NCI-H2081 treated with DMSO at 0.1 percent for 48 hours (cell line): Measurements from ENCODE around the gene ZBTB49.
A peak's percentile ranks its signal among the peaks of the same experiment; 100 is the strongest.
"Not testable (repeated sequence)": the region's sequence is repeated elsewhere in the genome, so short reads cannot be mapped to it uniquely, and the experiment has no call there.

Experiments used
- DNase-seq: peaks from one replicate; lab custom pipeline; 2025; lab: John Stamatoyannopoulos, UW

Gene ZBTB49

DNA sequence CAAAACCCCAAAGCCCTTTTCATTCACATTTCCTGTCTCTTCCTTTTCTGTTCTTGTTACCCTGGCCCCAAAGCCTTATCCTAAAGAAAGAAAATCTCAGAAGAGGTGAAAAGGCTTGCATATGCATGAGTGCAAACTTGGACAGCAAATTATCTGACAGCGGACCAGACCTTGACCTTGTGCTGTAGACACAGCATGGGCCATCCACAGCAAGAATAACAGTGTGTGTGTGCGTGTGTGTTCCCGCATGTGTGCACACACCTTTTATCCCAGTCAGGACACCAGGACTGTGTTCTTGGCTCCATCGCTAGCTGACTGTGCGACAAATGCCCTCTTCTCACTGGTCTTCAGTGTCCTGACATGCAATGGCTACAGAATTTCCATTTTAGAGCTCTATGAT lies 35.3 kb downstream of the ZBTB49 start:
- no peak for DNase-seq

DNA sequence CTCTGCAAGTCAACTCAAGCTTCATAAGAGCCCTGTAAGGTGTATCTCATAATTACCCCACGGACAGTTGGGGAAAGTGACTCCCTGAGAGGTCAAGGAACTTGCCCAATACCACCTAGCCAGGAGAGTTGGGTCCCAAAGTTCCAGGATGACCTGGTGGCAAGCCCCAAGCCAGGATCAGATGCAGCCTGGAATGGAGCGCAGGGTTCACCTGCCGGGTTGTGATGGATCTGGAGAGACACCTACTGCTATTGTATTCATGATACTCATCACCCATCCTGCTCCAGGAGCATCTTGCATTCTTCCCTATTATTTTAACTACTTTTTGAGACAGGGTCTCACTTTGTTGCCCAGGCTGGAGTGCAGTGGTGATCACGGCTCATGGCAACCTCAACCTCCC lies 36.1 kb downstream of the ZBTB49 start:
- no peak for DNase-seq

DNA sequence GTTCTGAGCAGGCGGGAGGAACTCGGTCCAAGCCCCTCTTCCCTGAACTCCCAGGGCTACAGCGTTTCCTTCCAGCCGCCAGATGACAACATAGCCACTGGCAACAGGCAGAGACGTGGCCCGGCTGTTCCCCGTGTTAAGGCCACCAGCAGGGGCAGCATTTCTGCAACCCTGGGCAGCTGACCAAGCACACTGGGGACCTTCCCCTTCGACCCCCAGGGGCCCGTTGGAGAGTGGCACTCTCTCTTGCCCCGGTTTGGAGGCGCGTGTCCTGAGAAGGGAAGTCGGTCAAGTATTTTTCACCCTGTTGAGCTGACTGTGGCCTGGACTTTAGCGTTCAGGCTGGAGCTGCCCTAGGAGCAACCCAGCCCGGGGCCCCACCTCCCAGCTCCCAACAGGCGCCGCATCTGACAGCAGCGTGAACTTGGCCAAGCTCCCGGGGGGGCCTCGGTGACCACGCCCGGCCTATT lies 37.6 kb downstream of the ZBTB49 start:
- no peak for DNase-seq

DNA sequence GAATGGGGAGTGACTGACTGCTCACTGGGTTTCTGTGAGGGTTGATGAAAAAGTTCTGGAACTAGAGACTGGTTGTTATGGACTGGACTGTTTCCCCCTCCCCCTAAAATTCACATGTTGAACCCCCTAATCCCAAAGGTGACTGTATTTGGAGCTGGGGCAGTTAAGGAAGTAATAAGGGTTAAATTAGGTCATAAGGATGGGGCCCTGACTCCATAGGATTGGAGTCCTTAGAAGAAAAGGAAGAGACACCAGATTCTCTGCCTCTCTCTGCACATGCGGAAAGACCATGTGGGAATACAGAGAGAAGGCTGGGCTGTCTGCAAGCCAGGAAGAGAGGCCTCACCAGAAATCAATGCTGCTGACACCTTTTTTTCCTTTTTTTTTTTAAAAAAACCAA lies 38.2 kb downstream of the ZBTB49 start:
- DNase-seq, result no peak

DNA sequence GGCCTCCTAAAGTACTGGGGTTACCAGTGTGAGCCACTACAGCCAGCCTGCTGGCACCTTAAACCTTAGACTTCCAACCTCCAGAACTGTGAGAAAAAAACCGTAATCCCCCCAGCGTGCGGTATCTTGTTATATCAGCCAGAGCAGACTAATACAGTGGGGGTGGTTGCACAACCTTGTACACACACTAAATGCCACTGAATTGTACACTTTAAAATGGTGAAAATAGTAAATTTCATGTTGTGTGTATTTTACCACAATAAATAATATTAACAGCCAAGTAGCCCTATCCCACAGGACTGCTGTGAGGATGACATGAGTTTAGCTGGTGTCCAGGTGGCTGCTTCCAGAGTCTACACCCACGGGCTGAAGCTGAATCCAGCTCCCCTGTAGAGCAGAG lies 38.8 kb downstream of the ZBTB49 start:
- no peak for DNase-seq

DNA sequence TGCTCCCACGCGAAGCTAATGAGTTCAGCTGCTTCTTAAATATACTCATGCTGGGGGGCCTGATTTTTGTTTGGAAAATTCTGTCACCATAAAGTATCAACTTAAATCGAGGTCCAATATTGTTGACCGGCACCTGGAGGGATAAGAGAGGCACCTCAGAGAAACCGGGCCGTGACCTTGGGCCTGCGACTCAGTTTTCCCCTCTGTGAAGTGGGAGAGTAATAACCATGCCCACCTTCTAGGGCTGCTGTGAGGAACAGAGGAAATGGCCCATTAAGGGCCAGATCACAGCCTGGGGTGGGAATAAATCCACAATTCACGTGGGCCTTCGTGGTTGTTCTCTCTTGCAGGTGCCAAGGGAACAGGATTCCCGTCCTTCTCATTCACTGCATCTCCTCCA lies 39.4 kb downstream of the ZBTB49 start:
- DNase-seq, result no peak

DNA sequence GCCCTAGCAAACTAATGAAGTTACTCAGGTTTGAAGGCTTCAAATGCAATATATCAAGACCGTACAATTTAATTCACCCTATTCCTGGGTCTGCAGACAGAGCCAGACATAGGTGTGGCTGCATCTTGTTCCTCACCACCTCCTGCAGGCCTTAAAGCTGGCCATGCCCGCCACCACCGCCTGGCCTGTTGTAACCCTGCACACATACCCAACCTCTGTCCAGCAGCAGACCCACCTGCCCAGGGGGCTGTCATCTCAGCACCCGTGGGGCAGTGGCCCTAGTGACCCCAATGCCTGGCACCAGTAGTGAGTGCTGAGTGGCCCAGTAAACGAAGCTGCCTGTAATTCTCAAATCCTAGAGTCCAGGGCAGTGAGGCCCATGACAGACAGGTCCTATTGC lies 40.7 kb downstream of the ZBTB49 start:
- no peak for DNase-seq

DNA sequence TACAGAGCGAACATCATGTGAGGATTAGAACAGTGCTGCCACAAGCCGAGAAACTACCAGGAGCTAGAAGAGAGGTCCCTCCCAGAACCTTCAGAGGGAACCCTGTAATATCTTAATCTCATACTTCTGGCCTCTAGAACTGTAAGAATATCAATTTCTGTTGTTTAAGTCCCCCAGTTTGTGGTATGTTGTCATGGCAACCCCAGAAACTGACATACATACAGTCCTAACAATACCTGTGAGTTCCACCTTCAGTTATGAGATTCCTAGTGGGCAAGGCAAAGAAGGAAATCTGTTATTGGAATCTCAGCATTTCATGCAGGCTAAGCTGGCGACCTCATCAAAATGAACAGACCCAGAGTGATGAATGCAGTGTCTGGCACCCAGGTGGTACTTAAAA lies 42.5 kb downstream of the ZBTB49 start:
- DNase-seq, result no peak

DNA sequence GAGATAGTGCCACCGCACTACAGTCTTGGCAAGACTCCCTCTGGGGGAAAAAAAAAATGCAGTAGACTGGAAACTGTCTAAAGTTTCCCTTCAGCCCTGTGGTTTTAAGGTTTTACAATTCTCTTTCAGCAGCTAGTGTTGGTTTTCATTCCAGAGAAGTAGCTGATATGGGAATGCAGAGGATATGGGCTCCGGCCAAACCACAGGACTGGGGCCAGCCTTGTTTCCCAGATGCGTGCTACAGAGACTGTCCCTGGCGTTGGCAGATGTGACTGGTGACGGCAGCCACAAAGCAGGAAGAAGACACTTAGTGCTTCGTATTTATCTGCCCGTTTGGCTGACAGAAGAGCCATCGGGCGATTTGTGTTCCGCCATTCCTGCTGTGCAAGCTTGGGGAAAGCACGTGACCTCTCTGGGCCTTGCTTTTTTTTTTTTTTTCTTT lies 43.2 kb downstream of the ZBTB49 start:
- no peak for DNase-seq

DNA sequence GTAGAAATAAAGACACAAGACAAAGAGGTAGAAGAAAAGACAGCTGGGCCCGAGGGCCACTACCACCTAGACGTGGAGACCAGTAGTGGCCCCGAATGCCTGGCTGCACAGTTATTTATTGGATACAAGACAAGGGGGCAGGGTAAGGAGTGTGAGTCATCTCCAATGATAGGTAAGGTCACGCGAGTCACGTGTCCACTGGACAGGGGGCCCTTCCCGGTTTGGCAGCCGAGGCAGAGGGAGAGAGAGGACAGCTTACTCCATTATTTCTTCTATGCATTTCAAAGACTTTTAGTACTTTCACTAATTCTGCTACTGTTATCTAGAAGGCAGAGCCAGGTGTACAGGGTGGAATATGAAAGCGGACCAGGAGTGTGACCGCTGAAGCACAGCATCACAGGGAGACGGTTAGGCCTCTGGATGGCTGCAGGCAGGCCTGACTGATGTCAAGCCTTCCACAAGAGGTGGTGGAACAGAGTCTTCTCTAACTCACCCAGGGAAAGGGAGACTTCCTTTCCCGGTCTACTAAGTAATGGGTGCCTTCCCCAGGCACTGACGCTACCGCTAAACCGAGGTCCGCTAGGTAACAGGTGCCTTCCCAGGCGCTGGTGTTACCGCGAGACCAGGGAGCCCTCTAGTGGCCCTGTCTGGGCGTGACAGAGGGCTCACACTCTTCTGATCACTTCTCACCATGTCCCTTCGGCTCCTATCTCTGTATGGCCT lies 44.9 kb downstream of the ZBTB49 start:
- DNase-seq, result no peak

DNA sequence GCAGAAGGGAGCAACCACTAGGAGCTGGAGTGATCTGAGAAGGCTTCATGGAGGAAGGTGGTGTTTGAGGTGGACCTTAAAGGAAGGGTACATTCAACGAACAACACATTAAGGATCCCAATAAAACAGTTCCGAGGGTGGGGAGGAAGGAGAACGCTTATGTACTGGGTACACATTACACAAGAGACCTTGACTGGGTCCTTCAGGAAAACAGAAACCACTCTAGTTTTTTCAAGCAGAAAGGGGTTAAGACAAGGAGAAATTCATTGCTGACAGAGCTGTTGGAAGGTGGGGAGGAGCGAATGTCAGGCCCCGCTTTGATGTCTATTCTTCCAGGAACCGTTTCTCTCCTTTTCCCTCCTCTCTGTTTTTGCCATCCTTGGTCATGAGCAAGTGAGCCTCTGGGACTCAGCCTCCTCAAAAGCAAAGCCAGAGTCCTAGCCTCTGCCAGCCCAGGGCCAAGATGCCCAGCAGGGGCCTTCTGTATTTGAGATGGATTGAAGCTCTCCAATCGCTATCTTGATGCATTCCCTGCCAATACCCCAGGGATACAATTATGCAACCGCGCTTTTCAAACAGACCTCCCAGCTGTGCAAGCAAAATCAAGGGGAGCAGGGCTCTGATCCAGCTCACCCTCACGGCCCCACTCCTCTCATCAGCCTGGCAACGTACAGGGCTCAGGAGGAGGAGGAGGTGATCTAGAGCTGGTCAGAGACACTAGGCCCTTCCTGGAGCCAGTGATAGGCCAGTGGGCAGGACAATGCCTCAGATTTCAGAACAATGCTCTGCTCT lies 48.4 kb downstream of the ZBTB49 start:
- DNase-seq, result peak; percentile 52

DNA sequence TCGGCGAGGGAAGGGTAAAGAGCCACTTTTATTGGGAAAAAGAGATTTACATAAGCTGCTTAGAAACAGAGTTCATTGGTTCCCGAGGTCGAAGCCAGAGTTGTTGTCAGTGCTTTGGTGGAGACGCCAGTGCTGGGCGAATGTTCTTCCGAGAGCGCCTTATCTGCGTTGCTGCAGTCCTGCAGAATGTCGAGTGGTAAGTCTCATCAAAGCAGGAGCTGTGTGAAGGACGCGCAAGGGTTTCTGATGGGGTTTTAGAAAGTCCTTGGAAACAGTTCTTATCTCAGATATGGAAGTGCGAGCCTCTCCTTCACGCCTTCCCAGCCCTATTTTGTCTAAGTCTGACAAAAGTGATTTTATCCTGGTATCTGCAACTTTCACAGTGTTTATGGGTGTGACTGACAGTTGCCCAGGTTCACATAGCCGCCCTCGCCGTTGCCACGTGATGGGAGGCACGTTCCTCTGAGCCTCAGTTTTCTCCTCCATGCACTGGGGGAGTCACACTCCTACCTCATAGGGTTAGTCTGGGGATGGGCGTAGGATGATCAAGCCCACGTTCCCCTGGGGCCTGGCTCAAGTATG lies 49.5 kb downstream of the ZBTB49 start:
- no peak for DNase-seq

DNA sequence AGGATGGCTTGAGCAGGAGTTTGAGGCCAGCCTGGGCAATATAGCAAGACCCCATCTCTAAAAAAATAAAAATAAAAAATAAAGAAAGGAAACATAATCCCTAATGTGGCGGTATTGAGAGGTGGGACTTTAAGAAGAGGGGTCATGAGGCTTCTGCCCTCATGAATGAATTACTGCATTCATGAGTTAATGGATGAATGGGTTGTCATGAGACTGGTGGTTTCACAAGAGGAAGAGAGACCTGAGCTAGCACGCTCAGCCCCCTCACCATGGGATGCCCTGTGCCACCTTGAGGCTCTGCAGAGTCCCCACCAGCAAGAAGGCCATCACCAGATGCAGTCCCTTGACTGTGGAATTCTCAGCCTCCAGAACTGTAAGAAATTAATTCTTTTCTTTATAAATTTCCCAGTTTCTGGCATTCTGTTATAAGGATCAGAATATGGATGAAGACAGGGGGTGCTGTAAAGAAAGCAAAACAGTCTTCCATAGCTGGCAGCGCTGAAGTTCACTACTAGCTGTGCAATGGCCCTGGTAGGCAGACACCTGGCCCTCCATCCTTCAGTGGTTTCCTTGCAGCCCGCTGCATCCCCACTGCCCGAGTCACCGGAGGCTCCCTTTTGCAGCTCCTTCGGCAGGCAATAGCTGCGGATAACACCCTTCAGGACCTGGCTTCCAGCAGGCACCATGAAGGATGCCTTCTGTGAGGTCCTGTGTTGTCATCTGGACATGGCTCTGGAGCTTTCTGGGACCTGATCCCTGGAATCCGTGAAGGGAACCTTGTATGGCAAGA lies 52.0 kb downstream of the ZBTB49 start:
- no peak for DNase-seq

DNA sequence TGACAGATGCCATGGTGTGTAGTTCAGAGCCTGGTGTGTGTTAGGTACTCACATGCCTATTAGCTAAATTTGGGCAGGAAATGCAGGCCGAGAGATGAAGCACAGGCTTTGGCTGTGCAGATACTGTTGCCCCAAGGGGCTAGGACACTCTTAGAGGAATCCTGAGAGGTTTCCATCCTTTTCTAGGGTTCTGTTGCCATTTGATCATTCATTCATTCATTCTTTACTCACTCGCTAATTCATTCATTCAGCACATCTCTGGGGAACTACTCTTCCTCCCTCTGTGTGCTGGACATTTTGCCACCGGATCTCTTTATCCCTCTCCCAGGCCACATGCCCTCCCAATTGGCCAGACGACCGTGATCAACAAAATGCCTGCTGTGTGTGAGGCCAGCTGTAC lies 53.0 kb downstream of the ZBTB49 start:
- DNase-seq, result no peak

DNA sequence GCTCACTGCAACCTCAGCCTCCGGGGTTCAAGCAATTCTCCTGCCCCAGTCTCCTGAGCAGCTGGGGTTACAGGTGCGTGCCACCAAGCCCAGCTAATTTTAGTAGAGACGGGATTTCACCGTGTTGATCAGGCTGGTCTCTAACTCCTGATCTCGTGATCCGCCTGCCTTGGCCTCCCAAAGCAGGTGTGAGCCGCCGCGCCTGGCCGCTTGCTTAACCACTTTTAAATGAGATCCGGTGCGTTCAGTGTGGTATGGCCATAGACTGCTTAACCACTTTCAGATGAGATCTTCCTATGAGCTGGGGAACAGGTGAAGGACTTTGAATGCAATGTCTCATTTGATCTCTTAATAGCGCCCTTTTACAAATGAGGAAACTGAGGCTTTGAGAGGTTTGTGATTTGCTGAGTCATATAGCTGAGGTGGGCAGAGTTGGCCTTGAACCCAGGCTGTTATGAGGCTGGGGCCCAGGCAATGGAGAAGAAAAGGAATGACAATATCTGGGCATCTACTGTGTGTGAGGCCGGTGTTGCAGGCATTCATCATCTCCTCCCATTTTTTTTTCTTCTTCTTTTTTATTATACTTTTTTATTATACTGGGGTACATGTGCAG lies 55.0 kb downstream of the ZBTB49 start:
- DNase-seq, result no peak

DNA sequence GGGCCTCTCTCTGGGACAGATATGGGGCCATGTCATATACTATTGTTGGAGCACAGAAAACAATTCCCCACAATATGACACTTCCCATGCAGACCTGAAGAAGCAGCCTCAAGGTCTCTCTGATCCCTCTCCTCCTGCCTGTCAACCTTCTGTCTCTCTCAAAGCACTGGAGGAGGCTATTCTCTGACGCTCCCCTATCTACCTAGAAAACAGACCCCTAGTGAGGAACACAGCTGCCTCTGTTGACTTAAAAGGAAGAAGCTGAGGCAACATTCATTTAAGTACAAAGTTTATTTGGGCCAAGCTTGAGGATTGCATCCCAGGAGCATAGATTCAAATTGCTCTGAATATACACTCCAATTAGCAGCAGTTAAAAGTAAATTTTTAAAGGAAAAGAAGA lies 57.5 kb downstream of the ZBTB49 start:
- DNase-seq, result no peak

DNA sequence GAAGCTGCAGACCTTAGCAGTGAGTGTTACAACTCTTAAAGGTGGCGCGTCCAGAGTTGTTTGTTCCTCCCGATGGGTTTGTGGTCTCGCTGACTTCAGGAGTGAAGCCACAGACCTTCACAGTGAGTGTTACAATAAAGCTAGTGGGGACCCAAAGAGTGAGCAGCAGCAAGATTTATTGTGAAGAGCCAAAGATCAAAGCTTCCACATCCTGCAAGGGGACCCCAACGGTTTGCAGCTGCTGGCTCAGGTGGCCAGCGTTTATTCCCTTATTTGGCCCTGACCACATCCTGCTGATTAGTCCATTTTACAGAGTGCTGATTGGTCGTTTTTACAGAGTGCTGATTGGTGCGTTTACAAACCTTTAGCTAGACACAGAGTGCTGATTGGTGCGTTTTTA lies 58.5 kb downstream of the ZBTB49 start:
- not testable (repeated sequence) for DNase-seq

DNA sequence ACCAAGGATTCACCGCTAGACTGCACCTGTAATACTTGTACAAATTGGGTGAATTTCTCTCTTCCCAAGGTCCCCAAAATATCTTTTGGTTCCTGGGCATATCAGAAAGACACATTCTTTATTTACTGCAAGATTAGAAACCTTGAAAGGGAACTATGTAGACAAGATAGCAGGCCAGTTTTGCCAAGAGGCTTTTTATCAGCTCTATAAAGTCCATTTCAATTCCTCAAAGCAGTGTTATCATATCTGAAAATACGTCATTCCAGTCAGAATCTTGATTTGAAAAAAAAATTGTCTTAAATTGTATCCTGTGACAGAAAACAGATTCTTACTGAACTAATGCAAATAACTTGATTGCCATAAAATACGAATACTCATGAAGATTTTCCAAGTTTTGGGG lies 59.8 kb downstream of the ZBTB49 start:
- no peak for DNase-seq

DNA sequence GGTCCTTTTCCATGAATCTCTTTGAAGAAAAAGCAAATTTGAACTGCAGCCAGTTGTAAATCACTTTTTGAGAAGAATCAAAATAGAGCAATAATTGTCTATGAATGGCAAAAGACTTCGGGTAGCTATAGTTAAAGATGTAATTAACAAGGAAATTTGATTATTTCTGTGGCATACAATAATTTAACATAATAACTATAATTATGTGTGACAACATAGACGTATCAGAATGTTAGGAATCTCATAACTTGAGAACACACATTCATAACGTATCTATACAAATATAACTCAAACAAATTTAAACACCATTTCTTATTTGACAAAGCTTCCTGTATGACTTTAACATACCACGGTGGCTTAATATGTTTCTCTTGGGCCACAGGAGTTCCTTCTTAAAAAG lies 60.9 kb downstream of the ZBTB49 start:
- no peak for DNase-seq

DNA sequence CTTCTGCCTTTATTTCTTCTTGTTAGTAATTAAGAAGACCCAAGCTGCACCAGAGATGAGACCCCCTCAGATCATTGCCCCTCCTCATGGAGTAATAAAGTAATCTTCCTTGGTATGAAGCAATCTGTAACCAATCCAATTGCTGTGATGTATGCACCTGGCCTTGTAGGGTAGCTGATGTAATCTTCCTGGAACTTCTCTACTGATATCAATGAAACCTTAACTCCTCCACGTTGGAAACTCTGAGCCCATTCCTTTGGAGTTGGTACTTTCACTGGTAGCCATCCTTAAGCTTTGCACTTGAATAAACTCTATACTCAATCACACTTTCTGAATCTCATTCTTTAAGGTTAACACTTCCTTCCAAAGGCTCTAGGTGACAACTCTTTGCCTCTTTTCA lies 65.3 kb downstream of the ZBTB49 start:
- no peak for DNase-seq

DNA sequence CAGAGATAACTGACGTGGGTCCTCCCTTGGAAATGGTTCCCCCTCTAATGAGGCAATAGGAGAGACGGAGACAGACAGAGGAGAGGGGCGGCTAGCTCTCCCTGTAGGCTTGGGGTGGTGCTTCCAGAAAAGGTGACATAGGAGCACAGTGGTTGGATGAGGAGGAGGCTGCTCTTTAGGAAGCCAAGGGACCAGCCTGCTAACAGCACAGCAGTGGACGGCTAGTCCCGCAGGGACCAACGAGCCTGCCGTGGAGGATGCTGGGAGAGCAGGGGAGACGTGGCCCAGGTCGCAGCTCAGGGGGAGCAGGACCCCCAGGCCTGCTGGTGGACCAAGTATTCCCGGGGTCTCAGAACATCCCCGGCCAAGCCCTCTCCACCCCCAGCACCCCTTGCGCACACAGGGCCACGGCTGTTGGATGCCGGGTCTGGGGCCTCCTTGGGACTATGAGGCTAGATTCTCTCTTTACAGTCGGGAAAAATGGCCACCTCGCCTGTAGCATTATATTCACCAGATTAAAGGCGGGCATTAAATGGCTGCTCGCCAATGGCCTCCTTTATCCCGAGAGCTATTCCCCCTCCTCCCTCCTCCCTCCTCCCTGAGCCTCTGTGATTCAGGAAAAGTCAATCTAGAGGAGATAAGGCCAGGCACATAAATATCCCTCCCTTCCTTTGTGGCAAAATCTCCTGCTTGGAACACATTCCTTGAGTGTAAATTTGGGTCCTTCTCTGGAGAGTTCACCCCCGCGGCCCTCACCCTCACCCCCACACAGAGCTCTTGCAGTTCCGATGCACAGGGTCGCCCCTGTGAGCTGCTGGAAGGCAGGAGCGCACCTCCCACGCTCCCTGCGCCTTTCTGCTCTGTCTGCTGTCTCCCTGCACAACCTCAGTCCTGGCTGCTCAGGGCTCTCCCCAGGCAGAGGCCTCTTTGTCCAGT lies 66.3 kb downstream of the ZBTB49 start:
- no peak for DNase-seq
